Measurements from ENCODE around the gene EDARADD. TPM values are rescaled to one million over a fixed set of nuclear protein-coding genes. Genes with fewer than 3 reads are reported as not detected.
"Not testable (repeated sequence)": the region's sequence is repeated elsewhere in the genome, so short reads cannot be mapped to it uniquely, and the experiment has no call there.

Gene EDARADD
- polyA plus RNA-seq, 3 donors from 2014 or later, result 5.2 to 5.8 TPM; not detected in 1

DNA sequence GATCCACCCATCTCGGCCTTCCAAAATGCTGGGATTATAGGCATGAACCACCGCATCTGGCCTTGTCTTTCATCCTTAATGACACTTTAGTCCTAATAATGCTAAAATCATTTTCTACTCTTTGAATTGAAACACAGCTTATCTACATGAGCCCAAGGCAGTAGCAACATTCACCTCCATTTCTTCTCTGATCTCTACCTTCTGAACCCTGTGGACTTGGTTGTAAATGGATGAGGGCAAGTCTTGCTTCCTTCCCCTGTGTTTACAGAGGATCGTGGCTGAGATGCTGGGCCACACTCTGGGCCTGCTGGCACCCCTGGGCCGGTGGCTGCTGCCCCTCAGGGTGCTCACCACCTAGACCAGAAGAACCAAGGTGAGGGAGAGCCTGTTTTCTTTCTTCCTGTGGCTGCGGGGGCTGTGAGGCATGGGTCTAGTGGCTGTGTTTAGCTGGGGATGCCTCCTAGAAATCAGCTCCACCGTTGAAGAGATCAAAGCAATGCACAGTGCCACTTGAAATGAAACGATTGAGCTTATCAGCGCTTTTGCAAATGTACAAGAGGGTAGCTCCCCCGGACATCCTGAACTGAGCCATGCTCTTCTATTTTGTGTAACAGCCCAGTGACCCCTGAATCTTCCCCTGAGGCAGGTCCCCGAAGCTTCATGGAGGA is 97.5 kb downstream of the EDARADD start:
- Mint-ChIP-seq H3K4me3 (peak overlapping the region in 1 of 5 donors; percentile 43), H3K9me3 (no peaks in the 10 kb centered on the region), H3K4me1 (peaks cover 0 to 11% of the 10 kb centered on the region in 2 donors), H3K27ac (peak overlapping the region in 1 of 6 donors; percentile 5), H3K36me3 (no peaks in the 10 kb centered on the region), H3K27me3 (ENCODE audit: low read depth in 3 of 3) (peaks cover 0 to 12% (median 10%) of the 10 kb centered on the region in 3 donors)
- DNase-seq, result no peak

DNA sequence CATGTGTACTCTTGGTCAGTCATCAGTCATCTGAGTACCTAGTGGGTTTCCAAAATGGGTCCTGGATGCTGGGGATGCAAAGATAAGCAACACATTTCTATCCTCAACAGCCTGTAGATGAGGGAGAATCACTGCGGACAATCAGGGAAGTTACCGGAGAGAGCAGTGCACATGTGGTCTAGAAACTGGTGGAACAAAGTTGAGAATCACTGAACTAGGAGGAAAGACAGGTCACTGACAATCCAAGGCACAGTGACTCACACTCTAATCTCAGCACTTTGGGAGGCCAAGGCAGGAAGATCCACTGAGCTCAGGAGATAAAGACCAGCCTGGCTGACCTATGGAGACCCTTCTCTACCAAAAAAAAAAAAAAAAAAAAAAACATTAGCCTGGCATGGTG is 98.3 kb downstream of the EDARADD start:
- DNase-seq, result no peak
- Mint-ChIP-seq H3K27ac (no peak overlapping the region), H3K4me3 (no peak overlapping the region), H3K36me3 (no peaks in the 10 kb centered on the region), H3K27me3 (ENCODE audit: low read depth in 3 of 3) (peaks cover 2 to 14% (median 12%) of the 10 kb centered on the region in 3 donors), H3K4me1 (peaks cover 0 to 11% of the 10 kb centered on the region in 2 donors), H3K9me3 (no peaks in the 10 kb centered on the region)

DNA sequence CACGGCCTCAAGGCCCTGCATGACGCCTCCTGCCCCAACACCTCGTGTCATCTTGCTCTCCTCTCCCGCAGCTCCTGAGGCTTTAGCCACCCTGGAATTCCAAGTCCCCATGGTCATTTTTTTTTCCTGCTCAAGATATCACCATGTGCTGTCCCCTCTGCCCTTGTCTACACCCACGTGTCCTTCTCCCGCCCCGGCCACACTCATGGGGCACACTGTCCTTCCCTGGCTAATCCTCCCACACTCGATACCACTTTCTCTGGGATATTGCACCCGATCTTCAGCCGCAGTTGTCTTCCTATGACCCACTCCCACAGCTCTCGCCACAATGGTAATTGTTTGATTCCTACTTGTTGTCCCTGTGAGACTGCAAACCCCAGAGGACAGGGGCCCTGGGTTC is 100.0 kb downstream of the EDARADD start:
- H3K27me3 Mint-ChIP-seq (ENCODE audit: low read depth in 3 of 3), result peaks cover 2 to 16% (median 10%) of the 10 kb centered on the region in 3 donors
- H3K9me3 Mint-ChIP-seq, result no peaks in the 10 kb centered on the region
- no peak overlapping the region for H3K4me3 Mint-ChIP-seq
- H3K27ac Mint-ChIP-seq, result no peak overlapping the region
- peaks cover 0 to 3% (median 0%) of the 10 kb centered on the region in 3 donors for H3K36me3 Mint-ChIP-seq
- peaks cover 0 to 11% of the 10 kb centered on the region in 2 donors for H3K4me1 Mint-ChIP-seq
- no peak for DNase-seq

DNA sequence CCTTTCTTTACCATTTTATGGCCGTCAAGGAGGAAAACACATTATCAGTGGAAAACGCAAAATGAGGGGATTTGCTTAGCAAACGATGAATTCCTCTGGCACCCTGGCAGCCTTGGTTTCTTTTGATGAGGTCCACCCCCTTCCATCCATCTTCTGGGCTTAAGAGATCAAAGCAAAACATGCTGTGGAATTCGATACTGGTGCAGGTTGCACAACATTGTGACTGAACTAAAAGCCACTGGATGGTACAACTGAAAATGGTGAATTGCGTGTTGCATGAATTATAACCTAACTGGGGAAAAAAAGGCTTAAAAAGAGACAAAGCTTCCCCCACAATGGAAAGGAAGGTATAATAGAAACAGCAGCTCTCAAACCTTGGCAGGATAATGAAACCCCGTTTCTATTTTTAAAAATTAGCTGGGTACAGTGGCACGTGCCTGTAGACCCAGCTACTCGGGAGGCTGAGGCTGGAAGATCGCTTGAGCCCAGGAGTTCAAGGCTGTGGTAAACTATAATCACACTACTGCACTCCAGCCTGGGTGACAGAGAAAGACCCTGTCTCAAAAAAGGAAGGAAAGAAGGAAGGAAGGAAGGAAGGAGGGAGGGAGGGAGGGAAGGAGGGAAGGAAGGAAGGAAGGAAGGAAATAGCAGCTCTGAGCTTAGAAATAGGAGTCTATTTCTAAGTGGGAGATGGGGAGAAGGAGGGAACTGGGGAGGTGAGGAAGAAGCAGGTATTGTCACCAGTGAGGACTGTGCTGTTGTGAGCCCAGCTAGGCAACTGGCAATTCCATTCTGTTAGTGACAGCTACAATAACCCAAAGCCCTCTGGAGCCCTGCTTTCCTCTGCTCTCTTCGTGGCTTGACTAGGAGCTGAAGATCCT is 100.7 kb downstream of the EDARADD start:
- Mint-ChIP-seq H3K27me3 (ENCODE audit: low read depth in 3 of 3) (peaks cover 2 to 16% (median 7%) of the 10 kb centered on the region in 3 donors), H3K4me3 (no peak overlapping the region), H3K36me3 (peaks cover 0 to 3% (median 0%) of the 10 kb centered on the region in 3 donors), H3K9me3 (no peaks in the 10 kb centered on the region), H3K4me1 (peaks cover 0 to 11% of the 10 kb centered on the region in 2 donors), H3K27ac (no peak overlapping the region)
- no peak for DNase-seq

DNA sequence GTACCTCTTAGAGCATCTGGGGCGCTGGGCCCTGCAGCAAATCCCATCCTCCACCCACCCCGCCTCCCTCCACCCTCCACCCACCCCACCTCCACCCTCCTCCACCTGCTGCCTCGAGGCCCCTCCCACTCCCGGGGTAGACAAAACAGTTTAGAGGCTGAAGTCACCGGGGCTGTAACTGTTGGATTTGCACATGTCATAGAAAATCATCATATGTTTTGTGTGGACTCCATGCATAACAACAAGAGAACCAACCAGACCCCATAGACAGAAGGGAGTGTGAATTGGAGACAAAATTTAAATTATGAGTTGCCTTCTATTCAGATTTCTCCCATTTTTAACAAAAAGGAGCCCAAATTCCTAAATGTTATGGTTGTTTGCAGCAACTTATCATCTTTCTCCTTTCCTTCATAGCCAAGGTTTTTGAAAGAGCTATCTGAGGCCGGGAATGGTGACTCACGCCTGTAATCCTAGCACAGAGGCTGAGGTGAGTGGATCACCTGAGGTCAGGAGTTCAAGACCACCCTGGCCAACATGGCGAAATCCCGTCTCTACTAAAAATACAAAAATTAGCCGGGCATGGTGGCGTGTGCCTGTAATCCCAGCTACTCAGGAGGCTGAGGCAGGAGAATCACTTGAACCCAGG is 101.5 kb downstream of the EDARADD start:
- Mint-ChIP-seq H3K36me3 (peaks cover 0 to 3% (median 0%) of the 10 kb centered on the region in 3 donors), H3K4me3 (no peak overlapping the region), H3K4me1 (peaks cover 0 to 11% of the 10 kb centered on the region in 2 donors), H3K27ac (no peak overlapping the region), H3K27me3 (ENCODE audit: low read depth in 3 of 3) (peaks cover 2 to 13% (median 5%) of the 10 kb centered on the region in 3 donors), H3K9me3 (no peaks in the 10 kb centered on the region)
- DNase-seq, result no peak

DNA sequence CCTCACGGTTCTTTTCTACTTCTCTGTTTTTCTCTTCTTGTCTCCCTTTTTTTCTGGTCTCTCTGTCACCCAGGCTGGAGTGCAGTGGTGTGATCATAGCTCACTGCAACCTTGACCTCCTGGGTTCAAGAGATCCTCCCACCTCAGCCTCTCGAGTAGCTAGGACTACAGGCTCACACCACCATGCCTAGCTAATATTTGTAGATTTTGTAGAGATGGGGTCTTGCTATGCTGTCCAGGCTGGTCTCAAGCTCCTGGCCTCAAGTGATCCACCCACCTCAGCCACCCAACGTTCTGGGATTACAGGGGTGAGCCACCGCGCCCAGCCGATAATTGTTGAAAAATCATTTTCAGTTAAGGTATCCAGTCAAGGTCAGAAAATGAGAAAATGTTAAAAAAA is 103.8 kb downstream of the EDARADD start:
- Mint-ChIP-seq H3K9me3 (no peaks in the 10 kb centered on the region), H3K36me3 (peaks cover 0 to 3% (median 0%) of the 10 kb centered on the region in 3 donors), H3K4me3 (no peak overlapping the region), H3K4me1 (peaks cover 4 to 5% of the 10 kb centered on the region in 2 donors), H3K27me3 (ENCODE audit: low read depth in 3 of 3) (peaks cover 2 to 19% (median 2%) of the 10 kb centered on the region in 3 donors), H3K27ac (no peak overlapping the region)
- no peak for DNase-seq

DNA sequence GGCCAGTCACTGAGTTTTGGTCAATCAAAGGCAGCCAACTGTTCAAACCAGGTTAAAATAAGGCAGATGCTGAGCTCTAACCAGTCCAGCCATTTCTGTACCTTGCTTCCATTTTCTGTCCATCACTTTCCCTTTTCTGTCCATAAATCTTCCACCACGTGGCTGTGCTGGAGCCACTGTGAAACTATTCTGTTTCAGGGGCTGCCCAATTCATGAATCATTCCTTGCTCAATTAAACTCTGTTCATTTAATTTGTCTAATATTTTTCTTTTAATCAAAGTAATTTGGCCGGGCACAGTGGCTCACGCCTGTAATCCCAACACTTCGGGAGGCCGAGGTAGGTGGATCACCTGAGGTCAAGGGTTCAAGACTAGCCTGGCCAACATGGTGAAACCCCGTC is 107.0 kb downstream of the EDARADD start:
- no peak overlapping the region for H3K27ac Mint-ChIP-seq

DNA sequence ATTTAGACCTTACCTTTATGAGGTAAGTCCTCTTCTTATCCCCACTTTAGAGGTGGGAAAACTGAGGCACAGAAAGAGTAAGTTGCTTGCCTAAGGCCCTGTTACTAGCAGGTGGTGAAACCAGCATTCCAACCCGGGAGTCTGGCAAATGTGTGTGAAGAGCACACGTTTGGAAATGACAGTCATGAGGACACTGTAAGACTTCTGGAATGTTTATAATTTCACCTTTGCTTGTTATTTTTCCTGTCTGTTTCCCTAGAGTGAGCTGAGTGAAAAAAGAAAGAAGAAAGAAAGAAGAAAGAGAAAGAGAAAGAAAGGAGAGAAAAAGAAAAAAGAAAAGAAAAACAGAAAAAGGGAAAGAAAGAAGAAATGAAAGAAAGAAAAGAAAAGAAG is 108.5 kb downstream of the EDARADD start:
- peaks cover 0 to 3% (median 0%) of the 10 kb centered on the region in 3 donors for H3K36me3 Mint-ChIP-seq
- no peaks in the 10 kb centered on the region for H3K9me3 Mint-ChIP-seq
- no peak overlapping the region for H3K27ac Mint-ChIP-seq
- peaks cover 0 to 10% (median 0%) of the 10 kb centered on the region in 3 donors for H3K27me3 Mint-ChIP-seq (ENCODE audit: low read depth in 3 of 3)
- DNase-seq, result no peak
- H3K4me1 Mint-ChIP-seq, result peaks cover 9% of the 10 kb centered on the region in 2 donors
- H3K4me3 Mint-ChIP-seq, result peak overlapping the region in 2 of 5 donors; percentile 21 to 27

More for the DNA sequence above, 107.0 kb downstream of the EDARADD start:
- DNase-seq, result no peak
- no peak overlapping the region for H3K4me3 Mint-ChIP-seq
- H3K9me3 Mint-ChIP-seq, result no peaks in the 10 kb centered on the region
- peaks cover 0 to 3% (median 0%) of the 10 kb centered on the region in 3 donors for H3K36me3 Mint-ChIP-seq
- H3K4me1 Mint-ChIP-seq, result peaks cover 9% of the 10 kb centered on the region in 2 donors
- peaks cover 0 to 13% (median 2%) of the 10 kb centered on the region in 3 donors for H3K27me3 Mint-ChIP-seq (ENCODE audit: low read depth in 3 of 3)

DNA sequence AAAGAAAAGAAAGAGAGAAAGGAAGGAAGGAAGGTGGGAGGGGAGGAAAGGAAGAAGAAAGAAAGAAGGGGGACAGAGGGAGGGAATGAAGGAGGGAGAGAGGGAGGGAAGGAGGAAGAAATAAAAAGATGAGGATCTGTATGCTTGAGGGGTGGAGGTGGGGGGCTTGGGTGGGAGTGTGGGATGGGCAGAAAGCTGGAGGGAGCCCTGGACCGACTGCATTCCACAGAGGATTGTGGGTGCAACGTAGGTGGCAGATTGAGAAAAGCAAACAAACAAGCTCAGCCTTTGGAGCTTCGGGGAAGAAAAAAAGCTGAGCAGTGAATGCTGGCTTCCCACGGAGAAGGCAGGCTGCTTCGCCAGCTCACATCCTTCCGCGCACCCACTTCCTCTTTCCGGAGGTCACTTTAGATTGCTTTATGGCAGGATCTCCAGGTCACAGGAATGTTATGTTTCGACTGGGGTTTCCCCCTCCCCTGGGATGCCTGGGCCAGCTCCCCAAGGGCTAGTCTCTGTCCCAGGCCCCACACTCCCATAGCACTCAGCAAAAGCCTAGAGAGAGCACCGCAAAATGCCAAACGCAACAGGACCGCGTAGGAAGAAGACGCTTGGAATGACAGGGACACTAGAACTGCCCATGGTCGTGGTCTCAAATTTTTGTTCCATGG is 109.0 kb downstream of the EDARADD start:
- peaks cover 0 to 10% (median 0%) of the 10 kb centered on the region in 3 donors for H3K27me3 Mint-ChIP-seq (ENCODE audit: low read depth in 3 of 3)
- peak overlapping the region in 1 of 5 donors; percentile 21 for H3K4me3 Mint-ChIP-seq
- no peak for DNase-seq
- H3K4me1 Mint-ChIP-seq, result peaks cover 9% of the 10 kb centered on the region in 2 donors
- H3K27ac Mint-ChIP-seq, result no peak overlapping the region
- H3K9me3 Mint-ChIP-seq, result no peaks in the 10 kb centered on the region
- no peaks in the 10 kb centered on the region for H3K36me3 Mint-ChIP-seq

DNA sequence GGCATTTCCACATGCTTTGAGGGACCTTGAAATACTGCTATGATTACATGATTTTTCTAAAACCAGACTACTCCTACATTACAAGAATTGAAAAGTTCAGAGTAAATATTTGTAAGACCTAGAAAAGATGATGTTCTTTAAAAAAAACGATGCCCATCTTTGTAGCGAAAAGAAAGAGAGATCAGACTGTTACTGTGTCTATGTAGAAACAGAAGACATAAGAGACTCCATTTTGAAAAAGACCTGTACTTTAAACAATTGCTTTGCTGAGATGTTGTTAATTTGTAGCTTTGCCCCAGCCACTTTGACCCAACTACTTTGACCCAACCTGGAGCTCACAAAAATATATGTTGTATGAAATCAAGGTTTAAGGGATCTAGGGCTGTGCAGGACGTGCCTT is 110.3 kb downstream of the EDARADD start:
- H3K4me1 Mint-ChIP-seq; H3K36me3 Mint-ChIP-seq; H3K9me3 Mint-ChIP-seq; H3K27ac Mint-ChIP-seq; DNase-seq; H3K4me3 Mint-ChIP-seq; H3K27me3 Mint-ChIP-seq (ENCODE audit: low read depth in 3 of 3): not testable (repeated sequence)

DNA sequence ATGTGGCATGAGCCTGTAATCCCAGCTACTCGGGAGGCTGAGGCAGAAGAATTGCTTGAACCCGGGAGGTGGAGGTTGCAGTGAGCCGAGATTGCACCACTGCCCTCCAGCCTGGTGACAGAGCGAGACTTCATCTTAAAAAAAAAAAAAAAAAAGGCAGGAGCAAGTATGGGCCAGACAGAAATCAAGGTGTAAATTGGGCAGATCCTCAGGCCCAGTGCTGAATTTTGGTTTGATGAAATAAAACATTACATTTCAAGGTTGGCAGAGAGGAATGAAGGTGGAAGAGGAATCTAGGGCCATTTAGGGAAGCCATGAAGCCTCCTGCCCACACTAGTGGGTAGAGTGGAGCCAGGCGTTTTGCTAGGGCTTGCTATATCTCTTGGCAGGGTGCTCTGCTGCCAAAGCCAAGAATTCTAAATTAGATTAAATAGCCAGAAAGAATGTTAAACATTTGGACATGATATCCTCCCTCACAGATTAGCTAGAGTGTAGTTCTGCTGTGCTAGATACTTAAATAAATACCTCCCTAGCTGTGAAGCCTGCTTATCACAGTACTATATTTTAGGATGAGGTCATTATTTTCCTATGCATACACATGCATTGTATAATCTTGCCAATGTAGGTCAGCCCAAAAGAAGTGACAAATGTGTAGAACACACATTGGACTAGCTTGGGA is 113.1 kb downstream of the EDARADD start:
- no peaks in the 10 kb centered on the region for H3K36me3 Mint-ChIP-seq

DNA sequence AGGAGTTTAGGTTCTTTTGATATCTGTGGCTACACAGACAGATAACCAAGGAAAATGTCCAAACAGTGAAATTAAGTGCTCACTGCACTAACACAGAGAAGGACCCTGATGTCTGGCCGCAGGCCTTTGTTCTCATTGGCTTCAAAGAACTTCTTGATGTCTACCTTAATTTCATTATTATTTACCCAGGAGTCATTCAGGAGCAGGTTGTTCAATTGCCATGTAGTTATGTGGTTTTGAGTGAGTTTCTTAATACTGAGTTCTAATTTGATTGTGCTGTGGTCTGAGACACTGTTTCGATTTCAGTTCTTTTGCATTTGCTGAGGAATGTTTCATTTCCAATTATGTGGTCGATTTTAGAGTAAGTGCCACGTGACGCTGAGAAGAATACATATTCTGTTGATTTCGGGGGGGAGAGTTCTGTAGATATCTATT is 114.5 kb downstream of the EDARADD start:
- Mint-ChIP-seq H3K4me1 (no peaks in the 10 kb centered on the region), H3K27me3 (ENCODE audit: low read depth in 3 of 3) (peaks cover 0 to 4% (median 2%) of the 10 kb centered on the region in 3 donors), H3K4me3 (no peak overlapping the region), H3K27ac (no peak overlapping the region), H3K36me3 (no peaks in the 10 kb centered on the region), H3K9me3 (no peaks in the 10 kb centered on the region)
- no peak for DNase-seq

More for the DNA sequence above, 113.1 kb downstream of the EDARADD start:
- peaks cover 0 to 7% (median 2%) of the 10 kb centered on the region in 3 donors for H3K27me3 Mint-ChIP-seq (ENCODE audit: low read depth in 3 of 3)
- DNase-seq, result no peak
- H3K9me3 Mint-ChIP-seq, result no peaks in the 10 kb centered on the region
- H3K4me1 Mint-ChIP-seq, result peaks cover 9% of the 10 kb centered on the region in 2 donors
- no peak overlapping the region for H3K27ac Mint-ChIP-seq
- no peak overlapping the region for H3K4me3 Mint-ChIP-seq

DNA sequence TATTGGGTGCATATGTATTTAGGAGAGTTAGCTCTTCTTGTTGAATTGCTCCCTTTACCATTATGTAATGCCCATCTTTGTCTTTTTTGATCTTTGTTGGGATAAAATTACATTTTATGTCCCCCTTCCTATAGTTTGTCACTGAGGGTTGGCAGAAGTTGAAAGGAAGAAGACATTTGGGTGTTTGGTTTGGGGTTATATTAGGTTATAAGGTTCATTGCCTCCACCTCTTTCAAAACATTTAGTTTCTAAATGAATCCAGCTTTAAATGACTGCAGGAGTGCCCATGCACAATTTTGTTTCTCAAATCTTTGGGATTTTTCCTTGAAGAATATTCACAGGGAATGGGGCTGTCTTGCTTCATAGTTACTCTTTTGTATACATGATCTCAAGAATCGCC is 115.1 kb downstream of the EDARADD start:
- Mint-ChIP-seq H3K27me3 (ENCODE audit: low read depth in 3 of 3) (peaks cover 0 to 4% (median 2%) of the 10 kb centered on the region in 3 donors), H3K36me3 (no peaks in the 10 kb centered on the region), H3K4me3 (no peak overlapping the region), H3K9me3 (no peaks in the 10 kb centered on the region), H3K4me1 (no peaks in the 10 kb centered on the region), H3K27ac (no peak overlapping the region)
- no peak for DNase-seq

Measured in immature natural killer cell (primary cell).